Measurements from ENCODE around the gene CEACAM5. TPM values are rescaled to one million over a fixed set of nuclear protein-coding genes. Genes with fewer than 3 reads are reported as not detected.
A peak's percentile ranks its signal among the peaks of the same experiment; 100 is the strongest.
"Not testable (repeated sequence)": the region's sequence is repeated elsewhere in the genome, so short reads cannot be mapped to it uniquely, and the experiment has no call there.

CEACAM5 gene
- total and polyA plus RNA-seq, 7 donors: 0.04 to 0.69 (median 0.69) TPM; not detected in 4

- no peak for DNase-seq
- Histone ChIP-seq H3K9me3 (no peaks in the 10 kb centered on the region), H3K4me1 (no peaks in the 10 kb centered on the region), H3K27ac (no peak overlapping the region), H3K4me3 (no peak overlapping the region), H3K27me3 (ENCODE audit: insufficient read depth in 3 of 3, low read length in 2 of 3) (peaks cover 0 to 20% (median 3%) of the 10 kb centered on the region in 3 donors), H3K36me3 (ENCODE audit: insufficient read depth in 1 of 2, low read depth in 1 of 2) (no peaks in the 10 kb centered on the region)
- TF ChIP-seq CTCF (IDR thresholded peaks at IDR 0.05): no peak
- 70 to 81% (median 76%) methylated on average over 5 of the region's 5 CpGs for WGBS, 3 donors
- no peak for ATAC-seq
- intact Hi-C loops (cut with DNase I): loop anchor here in 1 of 2 donors (5.0 kb wide), 1 partner anchor 298 kb away; no protein-coding TSS in a partner anchor
These were observed 37.3 kb downstream of the CEACAM5 start for GRCh38 chr19:41745756-41746155.

GRCh38 chr19:41746593-41747227 lies 38.3 kb downstream of the CEACAM5 start:
- no peaks in the 10 kb centered on the region for H3K4me1 ChIP-seq
- WGBS, 3 donors: 17 to 18% (median 17%) methylated on average over 11 of the region's 11 CpGs
- no peaks in the 10 kb centered on the region for H3K9me3 ChIP-seq
- peaks cover 0 to 27% (median 3%) of the 10 kb centered on the region in 3 donors for H3K27me3 ChIP-seq (ENCODE audit: insufficient read depth in 3 of 3, low read length in 2 of 3)
- no peaks in the 10 kb centered on the region for H3K36me3 ChIP-seq (ENCODE audit: insufficient read depth in 1 of 2, low read depth in 1 of 2)
- intact Hi-C loops (cut with DNase I): loop anchor here in 1 of 2 donors (5.0 kb wide), 1 partner anchor 299 kb away; no protein-coding TSS in a partner anchor
- ATAC-seq (no peak), DNase-seq (no peak)
- no peak overlapping the region for H3K27ac ChIP-seq
- peak; percentile 16 for TF ChIP-seq CTCF (IDR thresholded peaks at IDR 0.05)
- no peak overlapping the region for H3K4me3 ChIP-seq

GRCh38 chr19:41748012-41748411 lies 39.6 kb downstream of the CEACAM5 start:
- Histone ChIP-seq H3K4me3 (no peak overlapping the region), H3K9me3 (no peaks in the 10 kb centered on the region), H3K36me3 (ENCODE audit: insufficient read depth in 1 of 2, low read depth in 1 of 2) (no peaks in the 10 kb centered on the region), H3K27ac (no peak overlapping the region), H3K4me1 (no peaks in the 10 kb centered on the region), H3K27me3 (ENCODE audit: insufficient read depth in 3 of 3, low read length in 2 of 3) (peaks cover 0 to 29% (median 2%) of the 10 kb centered on the region in 3 donors)
- no peak for DNase-seq
- no peak for TF ChIP-seq CTCF (IDR thresholded peaks at IDR 0.05)
- intact Hi-C loops (cut with DNase I): loop anchor here in 1 of 2 donors (5.0 kb wide), 1 partner anchor 301 kb away; no protein-coding TSS in a partner anchor
- 47 to 69% (median 61%) methylated on average over 3 of the region's 3 CpGs for WGBS, 3 donors
- ATAC-seq: no peak

GRCh38 chr19:41750248-41751134 lies 42.1 kb downstream of the CEACAM5 start:
- intact Hi-C loops (cut with DNase I); H3K9me3 ChIP-seq; H3K4me3 ChIP-seq; H3K27ac ChIP-seq; H3K4me1 ChIP-seq; DNase-seq; H3K36me3 ChIP-seq (ENCODE audit: insufficient read depth in 1 of 2, low read depth in 1 of 2); ATAC-seq: not testable (repeated sequence)
- 55 to 63% (median 63%) methylated on average over 4 to 8 of the region's 10 CpGs for WGBS, 3 donors
- H3K27me3 ChIP-seq (ENCODE audit: insufficient read depth in 3 of 3, low read length in 2 of 3): peaks cover 0 to 23% (median 2%) of the 10 kb centered on the region in 3 donors

GRCh38 chr19:41753159-41753558 lies 44.7 kb downstream of the CEACAM5 start:
- Histone ChIP-seq H3K27ac (no peak overlapping the region), H3K9me3 (no peaks in the 10 kb centered on the region), H3K27me3 (ENCODE audit: insufficient read depth in 3 of 3, low read length in 2 of 3) (peaks cover 0 to 10% (median 3%) of the 10 kb centered on the region in 3 donors), H3K36me3 (ENCODE audit: insufficient read depth in 1 of 2, low read depth in 1 of 2) (no peaks in the 10 kb centered on the region), H3K4me3 (no peak overlapping the region), H3K4me1 (no peaks in the 10 kb centered on the region)
- intact Hi-C loops (cut with DNase I): no loop called here
- ATAC-seq: no peak
- WGBS, 3 donors: 6 to 9% (median 6%) methylated on average over 12 of the region's 12 CpGs
- DNase-seq: peak; percentile 29 to 60
- TF ChIP-seq CTCF (IDR thresholded peaks at IDR 0.05): peak; percentile 41
